Fibroblast of skin of left biceps (primary cell): ENCODE results near the gene NKD2.

Experiments used
- DNase-seq, 2 experiments: peaks; one replicate each; pipeline ENCODE4 v3.0.0-alpha.2; 2013; ENCODE audit warnings: low read depth in 2 of 2

The NKD2 gene

GRCh38 chr5:978693-979092, 29.9 kb upstream of the NKD2 start:
- no peak for DNase-seq

- DNase-seq, result no peak
These were observed 29.3 kb upstream of the NKD2 start for GRCh38 chr5:979100-979817.

- DNase-seq, result no peak
These were observed 28.5 kb upstream of the NKD2 start for GRCh38 chr5:980001-980588.

DNA sequence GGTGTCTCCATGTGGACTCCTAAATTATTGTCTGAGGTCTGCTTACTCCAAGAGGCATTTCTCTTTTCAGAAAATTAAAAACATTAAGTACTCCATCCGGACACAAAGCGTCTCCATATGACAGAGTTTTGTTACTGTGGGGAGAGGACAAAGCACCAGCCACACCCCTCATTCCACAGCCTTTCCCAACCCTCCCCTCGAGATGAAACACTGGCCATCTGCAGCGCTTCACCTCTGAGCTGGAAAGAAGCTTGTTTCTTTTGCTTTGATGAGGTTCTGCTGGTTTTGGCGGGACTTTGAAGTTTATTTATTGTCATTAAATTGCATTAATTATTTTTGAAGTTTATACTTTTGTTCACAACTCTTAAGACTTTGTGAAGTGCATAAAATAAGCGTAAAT, 27.6 kb upstream of the NKD2 start:
- DNase-seq, result no peak

DNA sequence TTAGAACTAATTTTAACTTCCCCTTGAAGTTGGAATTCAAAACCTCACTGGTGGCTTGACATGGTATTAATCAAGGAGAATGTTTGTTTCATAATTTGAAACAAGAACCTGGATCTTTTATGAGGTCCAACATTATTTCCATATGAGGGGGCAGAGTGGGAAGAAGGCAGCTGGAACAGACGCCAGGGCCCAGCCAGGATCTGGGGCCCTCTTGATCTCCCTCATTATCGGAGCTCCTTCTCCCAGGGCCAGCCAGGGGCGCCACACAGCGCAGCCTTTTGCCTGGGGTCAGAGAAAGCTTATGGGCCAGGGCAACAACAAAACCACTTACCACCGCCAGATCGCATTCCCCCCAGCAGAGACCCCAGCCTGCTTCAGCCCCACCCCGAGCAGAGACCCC, 27.1 kb upstream of the NKD2 start:
- DNase-seq, result no peak

- no peak for DNase-seq
These were observed 26.0 kb upstream of the NKD2 start for GRCh38 chr5:982377-983237.

DNA sequence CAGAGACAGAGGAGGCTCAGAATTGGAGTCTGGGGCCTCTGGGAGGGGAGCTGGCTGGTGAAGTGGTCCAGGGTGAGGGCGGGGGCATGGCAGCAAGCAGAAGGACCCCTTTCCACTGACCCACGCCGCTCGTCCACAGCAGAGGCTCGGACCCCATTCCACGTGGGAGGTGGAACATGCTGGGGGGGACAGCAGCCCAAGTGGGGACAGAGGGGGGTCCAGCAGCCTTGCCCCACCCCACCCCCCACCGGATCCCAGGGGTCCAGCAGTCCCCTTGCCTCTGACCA, 25.4 kb upstream of the NKD2 start:
- no peak for DNase-seq

GRCh38 chr5:983568-983967, 25.0 kb upstream of the NKD2 start:
- no peak for DNase-seq

GRCh38 chr5:984774-985173, 23.8 kb upstream of the NKD2 start:
- DNase-seq, result no peak

DNA sequence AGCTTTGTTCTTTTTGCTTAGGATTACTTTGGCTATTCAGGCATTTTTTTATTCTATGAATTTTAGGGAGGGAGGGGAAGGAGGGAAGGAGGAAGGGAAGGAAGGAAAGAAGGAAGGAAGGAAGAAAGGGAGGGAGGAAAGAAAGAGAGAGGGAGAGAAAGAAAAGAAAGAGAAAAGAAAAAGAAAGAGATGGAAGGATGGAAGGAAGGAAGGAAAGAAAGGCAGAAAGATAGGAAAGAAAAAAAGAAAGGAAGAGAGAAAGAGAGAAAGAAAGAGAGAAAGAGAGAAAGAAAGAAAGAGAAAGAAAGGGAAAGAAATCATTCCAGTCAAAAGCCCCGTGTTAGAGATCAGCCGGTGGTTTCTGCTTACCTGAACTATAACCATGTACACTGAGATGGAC, 20.8 kb upstream of the NKD2 start:
- DNase-seq, result no peak

DNA sequence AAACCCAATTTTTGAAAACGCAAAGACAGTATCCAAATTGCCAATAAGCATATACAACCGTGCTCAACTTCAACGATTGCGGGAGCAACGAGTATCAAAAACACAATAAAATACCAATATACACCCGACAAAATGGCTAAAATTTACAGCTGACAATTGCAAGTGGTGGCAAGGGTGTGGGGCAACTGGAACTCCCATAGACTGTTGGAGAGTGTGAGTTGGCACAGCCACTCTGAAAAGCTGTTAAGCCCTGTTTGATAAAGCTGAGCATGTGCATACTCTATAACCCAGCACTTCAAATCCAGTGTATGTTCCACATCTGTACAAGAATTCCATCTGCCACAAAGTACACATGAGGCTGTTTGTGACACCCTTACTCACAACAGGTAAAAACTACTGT, 20.3 kb upstream of the NKD2 start:
- no peak for DNase-seq

DNA sequence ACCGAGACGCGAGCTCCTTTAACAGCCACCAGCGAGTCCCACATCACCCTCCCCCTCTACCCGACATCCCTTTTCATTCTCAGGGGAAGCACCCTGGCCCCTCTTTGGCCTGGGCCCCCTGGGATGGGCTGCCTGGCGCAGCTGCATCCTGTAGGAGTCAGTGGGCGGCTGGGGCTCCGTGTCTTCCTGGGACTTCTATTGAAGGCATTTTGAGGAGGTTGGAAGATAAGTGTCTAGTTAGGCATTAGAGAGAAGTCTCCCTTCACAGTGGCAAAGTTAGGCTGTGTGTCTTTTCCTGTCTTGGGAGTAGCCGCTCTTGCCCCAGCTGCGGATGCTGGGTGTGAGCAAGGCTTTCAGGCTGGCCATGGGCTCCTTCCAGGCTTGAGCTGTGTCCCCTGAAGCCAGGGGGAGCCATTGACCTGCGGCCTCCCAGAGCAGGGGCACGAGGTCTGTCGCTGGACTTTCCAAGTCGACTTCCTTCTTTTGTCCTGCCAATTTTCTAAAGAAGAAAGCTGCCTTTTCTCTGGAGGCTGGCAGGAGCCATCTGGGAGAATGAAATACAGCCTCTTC, 18.6 kb upstream of the NKD2 start:
- no peak for DNase-seq

GRCh38 chr5:991472-992267, 16.9 kb upstream of the NKD2 start:
- no peak for DNase-seq

GRCh38 chr5:994272-994607, 14.4 kb upstream of the NKD2 start:
- DNase-seq, result no peak

GRCh38 chr5:994821-995220, 13.8 kb upstream of the NKD2 start:
- no peak for DNase-seq

GRCh38 chr5:995318-995717, 13.3 kb upstream of the NKD2 start:
- no peak for DNase-seq

DNA sequence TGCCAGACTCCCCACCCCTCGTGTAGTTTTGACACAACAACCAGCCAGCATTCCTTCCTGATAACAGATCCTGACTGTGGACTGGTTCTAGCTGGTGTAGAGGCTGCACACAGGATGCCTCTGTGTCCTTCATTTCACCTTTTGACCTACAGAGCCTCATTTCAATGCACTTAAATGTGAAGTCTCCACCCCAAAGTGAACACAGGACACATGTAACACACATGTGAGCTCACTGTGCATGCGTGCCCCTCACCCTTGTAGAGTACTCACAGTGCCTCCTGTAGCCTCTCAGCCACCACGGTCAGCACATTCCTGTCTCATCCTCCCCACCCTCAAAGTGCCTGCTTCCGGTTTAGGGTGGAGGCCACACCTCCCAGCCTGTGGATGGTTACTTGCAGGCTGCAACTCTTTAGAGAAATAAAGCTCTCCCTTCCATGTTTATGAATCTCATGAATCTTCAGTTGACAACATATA, 11.6 kb upstream of the NKD2 start:
- DNase-seq, result no peak

DNA sequence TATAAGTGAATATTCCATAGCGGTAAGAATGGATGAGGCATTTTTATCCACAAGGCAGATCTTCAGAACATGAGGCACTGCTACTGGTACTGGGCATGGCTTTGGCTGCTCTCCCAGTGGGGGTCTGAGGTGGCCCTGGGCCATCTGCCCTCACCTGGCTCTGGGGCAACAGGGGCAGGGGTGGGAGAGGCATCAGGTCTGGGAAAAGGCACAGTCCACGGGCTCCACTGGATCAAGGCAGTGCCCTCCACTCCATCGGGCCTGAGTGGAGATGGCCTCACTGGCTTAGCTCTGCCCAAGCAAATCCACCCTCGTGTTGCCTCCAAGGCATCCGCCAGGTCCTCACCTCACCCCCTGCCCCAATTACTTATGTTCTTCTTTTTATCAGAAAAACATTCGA, 10.9 kb upstream of the NKD2 start:
- no peak for DNase-seq

GRCh38 chr5:998246-999031, 10.2 kb upstream of the NKD2 start:
- DNase-seq, result no peak

- DNase-seq, result no peak
These were observed 9.5 kb upstream of the NKD2 start for GRCh38 chr5:999032-999501.

DNA sequence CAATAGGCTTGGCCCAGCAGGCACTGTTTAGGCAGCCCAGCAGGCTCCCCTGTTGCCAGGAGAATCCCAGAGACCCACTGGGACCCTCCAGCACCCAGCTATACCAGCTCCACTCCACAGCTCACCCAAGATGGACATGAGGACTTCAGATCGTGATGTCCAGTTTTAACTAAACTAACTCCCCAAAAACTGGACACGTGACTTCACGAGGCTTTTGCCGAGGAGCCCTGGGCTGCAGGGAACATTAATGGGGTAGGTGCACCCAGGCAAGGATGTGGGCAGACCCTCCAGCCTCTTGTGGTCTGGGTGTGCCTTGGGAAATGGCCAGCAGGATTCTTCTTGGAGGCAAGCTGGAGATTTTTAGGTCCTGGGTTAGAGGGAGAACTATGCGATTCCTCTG, 8.9 kb upstream of the NKD2 start:
- no peak for DNase-seq
